ENCODE data around the gene WIPF1.

The WIPF1 gene

GRCh38 chr2:174577967-174578589 is 19.5 kb downstream of the WIPF1 start:
- no peaks in the 10 kb centered on the region for H3K9me3 ChIP-seq (ENCODE audit: insufficient read depth, low read depth, low read length)
- H3K4me1 ChIP-seq (ENCODE audit: insufficient read depth, low read length, poor library complexity, severe bottlenecking): no peaks in the 10 kb centered on the region
- peaks cover 43% of the 10 kb centered on the region for H4K20me1 ChIP-seq (ENCODE audit: insufficient read depth, low read length, poor library complexity, severe bottlenecking)
- H3K4me2 ChIP-seq (ENCODE audit: low read depth, low read length, poor library complexity, severe bottlenecking): no peak overlapping the region
- H2AFZ ChIP-seq (ENCODE audit: low read length): no peak overlapping the region
- no peaks in the 10 kb centered on the region for H3K27me3 ChIP-seq (ENCODE audit: insufficient read depth, low read length, poor library complexity, severe bottlenecking)
- no peak overlapping the region for H3K9ac ChIP-seq (ENCODE audit: low read depth, low read length, poor library complexity, severe bottlenecking)
- H3K79me2 ChIP-seq (ENCODE audit: insufficient read depth, low read length): peaks cover 32% of the 10 kb centered on the region; the same call in 1 of the 2 replicates
- H3K4me3 ChIP-seq (ENCODE audit: low read length, poor library complexity, severe bottlenecking): no peak overlapping the region
- TF ChIP-seq CTCF (conservative IDR thresholded peaks at IDR 0.05; ENCODE audit: low read length): peak; percentile 85
- no peak for TF ChIP-seq EZH2phosphoT487 (IDR thresholded peaks at IDR 0.05; ENCODE audit: borderline replicate concordance)
- no peaks in the 10 kb centered on the region for H3K9me2 ChIP-seq (replicated peaks; ENCODE audit: low read depth, low read length)
- H3F3A ChIP-seq (ENCODE audit: low read depth): no peaks in the 10 kb centered on the region
- H3K36me3 ChIP-seq (ENCODE audit: insufficient read depth, low read length): peaks cover 99% of the 10 kb centered on the region

- H3K36me3 ChIP-seq (ENCODE audit: insufficient read depth, low read length): peaks cover 99% of the 10 kb centered on the region
- H3K9me3 ChIP-seq (ENCODE audit: insufficient read depth, low read depth, low read length): no peaks in the 10 kb centered on the region
- H2AFZ ChIP-seq (ENCODE audit: low read length): no peak overlapping the region
- no peak overlapping the region for H3K4me3 ChIP-seq (ENCODE audit: low read length, poor library complexity, severe bottlenecking)
- no peak overlapping the region for H3K9ac ChIP-seq (ENCODE audit: low read depth, low read length, poor library complexity, severe bottlenecking)
- no peaks in the 10 kb centered on the region for H3F3A ChIP-seq (ENCODE audit: low read depth)
- H3K9me2 ChIP-seq (replicated peaks; ENCODE audit: low read depth, low read length): no peaks in the 10 kb centered on the region
- H3K4me1 ChIP-seq (ENCODE audit: insufficient read depth, low read length, poor library complexity, severe bottlenecking): no peaks in the 10 kb centered on the region
- peaks cover 29% of the 10 kb centered on the region for H4K20me1 ChIP-seq (ENCODE audit: insufficient read depth, low read length, poor library complexity, severe bottlenecking)
- H3K27me3 ChIP-seq (ENCODE audit: insufficient read depth, low read length, poor library complexity, severe bottlenecking): no peaks in the 10 kb centered on the region
- TF ChIP-seq CTCF (conservative IDR thresholded peaks at IDR 0.05; ENCODE audit: low read length): no peak
- no peak for TF ChIP-seq EZH2phosphoT487 (IDR thresholded peaks at IDR 0.05; ENCODE audit: borderline replicate concordance)
- H3K4me2 ChIP-seq (ENCODE audit: low read depth, low read length, poor library complexity, severe bottlenecking): no peak overlapping the region
- H3K79me2 ChIP-seq (ENCODE audit: insufficient read depth, low read length): peaks cover 26% of the 10 kb centered on the region; the same call in 1 of the 2 replicates
Observed at GRCh38 chr2:174575124-174575776, 22.4 kb downstream of the WIPF1 start.

- no peak overlapping the region for H2AFZ ChIP-seq (ENCODE audit: low read length)
- H4K20me1 ChIP-seq (ENCODE audit: insufficient read depth, low read length, poor library complexity, severe bottlenecking): peaks cover 29% of the 10 kb centered on the region
- peaks cover 98% of the 10 kb centered on the region for H3K36me3 ChIP-seq (ENCODE audit: insufficient read depth, low read length)
- peaks cover 3% of the 10 kb centered on the region for H3K4me1 ChIP-seq (ENCODE audit: insufficient read depth, low read length, poor library complexity, severe bottlenecking)
- H3K4me3 ChIP-seq (ENCODE audit: low read length, poor library complexity, severe bottlenecking): no peak overlapping the region
- H3K9me3 ChIP-seq (ENCODE audit: insufficient read depth, low read depth, low read length): no peaks in the 10 kb centered on the region
- no peak for TF ChIP-seq CTCF (conservative IDR thresholded peaks at IDR 0.05; ENCODE audit: low read length)
- no peaks in the 10 kb centered on the region for H3K27me3 ChIP-seq (ENCODE audit: insufficient read depth, low read length, poor library complexity, severe bottlenecking)
- peaks cover 26% of the 10 kb centered on the region; the same call in 1 of the 2 replicates for H3K79me2 ChIP-seq (ENCODE audit: insufficient read depth, low read length)
- no peaks in the 10 kb centered on the region for H3K9me2 ChIP-seq (replicated peaks; ENCODE audit: low read depth, low read length)
- H3F3A ChIP-seq (ENCODE audit: low read depth): no peaks in the 10 kb centered on the region
- no peak overlapping the region for H3K4me2 ChIP-seq (ENCODE audit: low read depth, low read length, poor library complexity, severe bottlenecking)
- no peak overlapping the region for H3K9ac ChIP-seq (ENCODE audit: low read depth, low read length, poor library complexity, severe bottlenecking)
Observed at GRCh38 chr2:174574657-174575056, 22.9 kb downstream of the WIPF1 start.
